Endothelial cell of umbilical vein (primary cell): Measurements from ENCODE around the gene P3H2. TPM values are rescaled to one million over a fixed set of nuclear protein-coding genes. Genes with fewer than 3 reads are reported as not detected.

Experiments
- BruUV-seq: library from RNA; stranded (reverse); fragments of 400-500 nt; replicated peaks from 2 replicates; lab custom pipeline; 2021; lab: Mats Ljungman, UMichigan
- CTCF ChIA-PET: fragments of 300-600, 350-600 bp; sonication (Branson Sonifier 250); formaldehyde crosslinking; loops from one replicate; lab custom pipeline; 2021; ENCODE audit warnings: antibody characterized with exemption, inconsistent platforms; lab: Charles Lee
- POLR2A ChIA-PET: fragments of 300-600, 350-600 bp; sonication (Branson Sonifier 250); formaldehyde crosslinking; loops from one replicate; lab custom pipeline; 2021; ENCODE audit warnings: antibody characterized with exemption, inconsistent platforms; lab: Charles Lee
- DNase-seq: peaks from one replicate; pipeline ENCODE4 v3.0.0-alpha.2; 2011; ENCODE audit warnings: low read depth, low spot score
- FAIRE-seq: peaks from 2 replicates; lab custom pipeline; 2011; peaks lifted over from hg19 to GRCh38; lab: Jason Lieb, UNC
- H2AFZ ChIP-seq: 2 replicates; pipeline ENCODE4 v1.6.0; 2012; ENCODE audit warnings: low read depth, low read length, control low read depth, inconsistent platforms
- H3K27ac ChIP-seq: 2 replicates; pipeline ENCODE4 v1.5.1; 2011; ENCODE audit warnings: low read depth, mild to moderate bottlenecking, control low read depth, low read length, moderate library complexity; ENCODE audit not compliant: insufficient read depth
- H3K27me3 ChIP-seq, 2 experiments: 2 replicates each; pipeline versions ENCODE4 v1.6.0 to v1.6.1; 2011; ENCODE audit warnings: low read length in 2 of 2, mixed read lengths in 1 of 2; ENCODE audit not compliant: control insufficient read depth in 2 of 2, insufficient read depth in 2 of 2
- H3K36me3 ChIP-seq, 2 experiments: 2 replicates in 1 of 2; 3 replicates in 1 of 2; pipeline ENCODE4 v1.5.1; 2011; ENCODE audit warnings: low read length in 2 of 2, mild to moderate bottlenecking in 1 of 2, moderate library complexity in 1 of 2; ENCODE audit not compliant: control insufficient read depth in 2 of 2, insufficient read depth in 2 of 2; ENCODE audit errors: extremely low read depth in 1 of 2
- H3K4me1 ChIP-seq: 3 replicates; pipeline ENCODE4 v1.5.1; 2011; ENCODE audit warnings: mild to moderate bottlenecking, low read length; ENCODE audit not compliant: control insufficient read depth, insufficient read depth; ENCODE audit errors: extremely low read depth
- H3K4me2 ChIP-seq: 2 replicates; pipeline ENCODE4 v1.6.1; 2011; ENCODE audit warnings: low read length, control low read depth, mixed read lengths; ENCODE audit not compliant: insufficient read depth
- H3K4me3 ChIP-seq, 3 experiments: fragments of 200-600 bp in 1 of 3; sonication (generic), shearing (Covaris generic) in 1 of 3; replicated peaks in 1 of 3; 2 replicates each; pipeline ENCODE4 v1.5.1; 2011 to 2016; ENCODE audit warnings: control low read depth in 3 of 3, low read length in 3 of 3, mild to moderate bottlenecking in 2 of 3, inconsistent platforms in 1 of 3, low read depth in 1 of 3, moderate library complexity in 1 of 3; ENCODE audit not compliant: insufficient read depth in 1 of 3
- H3K79me2 ChIP-seq: 2 replicates; pipeline ENCODE4 v1.6.0; 2012; ENCODE audit warnings: low read length, inconsistent platforms; ENCODE audit not compliant: control insufficient read depth, insufficient read depth
- H3K9ac ChIP-seq: replicated peaks from 2 replicates; pipeline ENCODE3; 2011; ENCODE audit warnings: low read length, control low read depth; ENCODE audit not compliant: insufficient read depth; ENCODE audit errors: extremely low read depth
- H3K9me1 ChIP-seq: replicated peaks from 3 replicates; pipeline ENCODE4 v1.6.0; 2011; ENCODE audit warnings: mild to moderate bottlenecking, low read length; ENCODE audit not compliant: control insufficient read depth, insufficient read depth; ENCODE audit errors: extremely low read depth
- H3K9me3 ChIP-seq: replicated peaks from 2 replicates; pipeline ENCODE4 v1.5.1; 2012; ENCODE audit warnings: low read length, inconsistent platforms; ENCODE audit not compliant: control insufficient read depth, insufficient read depth
- H4K20me1 ChIP-seq: replicated peaks from 2 replicates; pipeline ENCODE3; 2011; ENCODE audit warnings: mild to moderate bottlenecking, low read length; ENCODE audit not compliant: control insufficient read depth, insufficient read depth; ENCODE audit errors: extremely low read depth
- CTCF ChIP-seq, 2 donors: IDR thresholded peaks; 1 replicate in 1 of 2; 2 replicates in 1 of 2; pipeline ENCODE4 v1.5.1; 2011; ENCODE audit warnings: low read length in 2 of 2, mild to moderate bottlenecking in 2 of 2, moderate library complexity in 2 of 2, control low read depth in 1 of 2, inconsistent platforms in 1 of 2, low read depth in 1 of 2; ENCODE audit not compliant: insufficient read depth in 1 of 2; ENCODE audit errors: extremely low read depth in 1 of 2
- EZH2 ChIP-seq: IDR thresholded peaks from 2 replicates; pipeline ENCODE4 v1.6.1; 2012; ENCODE audit warnings: borderline replicate concordance, low read depth, mild to moderate bottlenecking, moderate library complexity, low read length, inconsistent platforms; ENCODE audit not compliant: severe bottlenecking
- FOS ChIP-seq: IDR thresholded peaks from 2 replicates; pipeline ENCODE4 v1.6.1; 2011; ENCODE audit warnings: mild to moderate bottlenecking, low read length, moderate library complexity, borderline replicate concordance; ENCODE audit not compliant: insufficient read depth
- GATA2 ChIP-seq: IDR thresholded peaks from 2 replicates; pipeline ENCODE4 v1.7.0; 2011; ENCODE audit warnings: low read depth, mild to moderate bottlenecking, moderate library complexity, mixed read lengths, low read length; ENCODE audit not compliant: insufficient read length, insufficient read depth
- JUN ChIP-seq: IDR thresholded peaks from 2 replicates; pipeline ENCODE4 v1.6.1; 2011; ENCODE audit warnings: borderline replicate concordance, low read depth; ENCODE audit not compliant: insufficient read length, insufficient read depth
- MYC ChIP-seq: IDR thresholded peaks from one replicate; pipeline ENCODE4 v1.6.1; 2011; ENCODE audit warnings: mild to moderate bottlenecking, low read depth, low read length
- POLR2A ChIP-seq: IDR thresholded peaks from 2 replicates; pipeline ENCODE4 v1.6.1; 2012; ENCODE audit warnings: low read depth, mild to moderate bottlenecking, control low read depth, low read length
- POLR2AphosphoS5 ChIP-seq: IDR thresholded peaks from 2 replicates; pipeline ENCODE4 v1.6.1; 2012; ENCODE audit warnings: low read depth, mild to moderate bottlenecking, control low read depth, low read length, moderate library complexity; ENCODE audit not compliant: insufficient read depth
- dilution Hi-C: fragments of 300-500 bp; cut with MboI; formaldehyde crosslinking; loops from one replicate; pipeline ENCODE4 v1.15.0; 2019; ENCODE audit warnings: low sequenced_read_pairs; ENCODE audit not compliant: extremely low pct_ligation_motif_present
- intact Hi-C: fragments of 100-400 bp; cut with micrococcal nuclease; formaldehyde crosslinking; loops from one replicate; pipeline ENCODE4 v1.10.0; 2022
- polyA plus RNA-seq, 4 experiments: library from polyadenylated mRNA; depleted of rRNA in 3 of 4; stranded (reverse) in 3 of 4; unstranded in 1 of 4; fragments of >200 nt; gene quantifications; 2 replicates each; pipeline versions ENCODE4 v1.2.1 to v1.2.3, GENCODE V29; 2011 to 2012; ENCODE audit warnings: missing spikeins in 1 of 4
- total RNA-seq: library from RNA; stranded (reverse); gene quantifications from 2 replicates; pipeline ENCODE4 v1.2.3, GENCODE V29; 2021
- TF ChIP-seq, protein P1 (sequence below): IDR thresholded peaks from 2 replicates; pipeline ENCODE4 v1.6.1; 2011; ENCODE audit not compliant: insufficient read depth, insufficient read length

Gene P3H2
- total and polyA plus RNA-seq, 2 donors (not counting 3 experiments of a cell fraction or from before 2014, with no cell fraction given), result 6.6 to 6.8 TPM

DNA sequence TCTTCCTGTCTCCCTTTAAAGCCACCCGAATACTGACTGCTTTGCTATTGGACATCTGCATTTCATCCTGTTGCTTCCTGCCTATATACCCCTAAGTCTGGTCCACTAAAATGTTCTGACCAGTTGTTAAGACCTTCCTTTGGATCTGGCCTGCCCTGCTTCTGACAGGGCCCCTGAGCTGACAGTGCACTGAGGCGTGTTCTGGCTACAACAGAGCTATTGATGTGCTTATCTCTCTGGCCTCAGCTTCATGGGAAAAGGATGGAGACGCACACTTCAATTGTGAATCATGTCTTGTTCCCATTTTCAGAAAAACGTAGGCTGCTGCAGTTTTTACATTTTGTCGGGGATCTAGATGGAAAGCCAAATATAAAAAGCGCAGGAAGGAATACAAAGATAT is 7.1 kb upstream of the P3H2 start:
- H3K4me3 ChIP-seq, result no peak overlapping the region
- no peak overlapping the region for H2AFZ ChIP-seq
- dilution Hi-C loops (no loop called here), intact Hi-C loops (no loop called here)
- H3K9me3 ChIP-seq, result no peaks in the 10 kb centered on the region
- H4K20me1 ChIP-seq, result no peaks in the 10 kb centered on the region
- TF ChIP-seq EZH2 (no peak), MYC (no peak), CTCF (IDR thresholded peaks at IDR 0.05; ENCODE audit: extremely low read depth in 1 of 2, insufficient read depth in 1 of 2, low read depth in 1 of 2, low read length in 2 of 2) (no peak), POLR2A (no peak), FOS (no peak), GATA2 (no peak), JUN (no peak), POLR2AphosphoS5 (no peak)
- TF ChIP-seq, protein P1, sequence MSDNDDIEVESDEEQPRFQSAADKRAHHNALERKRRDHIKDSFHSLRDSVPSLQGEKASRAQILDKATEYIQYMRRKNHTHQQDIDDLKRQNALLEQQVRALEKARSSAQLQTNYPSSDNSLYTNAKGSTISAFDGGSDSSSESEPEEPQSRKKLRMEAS, result no peak
- H3K27ac ChIP-seq, result no peak overlapping the region
- H3K9ac ChIP-seq, result no peak overlapping the region
- no TSS peak for BruUV-seq
- DNase-seq (no peak), FAIRE-seq (no peak)
- no peaks in the 10 kb centered on the region for H3K9me1 ChIP-seq
- no peaks in the 10 kb centered on the region for H3K36me3 ChIP-seq
- H3K4me2 ChIP-seq, result no peak overlapping the region
- H3K4me1 ChIP-seq, result no peaks in the 10 kb centered on the region
- H3K79me2 ChIP-seq, result no peaks in the 10 kb centered on the region
- ChIA-PET CTCF (interaction anchor here (0.7 to 1.1 kb wide), 2 partner anchors 13 to 167 kb away, joined by 3 read pairs; no protein-coding TSS in a partner anchor), POLR2A (no interaction called here)
- H3K27me3 ChIP-seq, result peaks cover under 1 to 3% of the 10 kb centered on the region in 2 experiments
